GM19468 (cell line): ENCODE data around the gene SLC38A8.

Experiments used
- ATAC-seq: cut with Tn5 transposase; IDR thresholded peaks from one replicate; pipeline ENCODE4 v1.9.1; 2021; ENCODE audit warnings: mild to moderate bottlenecking, moderate library complexity, moderate number of reproducible peaks; ENCODE audit not compliant: unreplicated experiment; ENCODE audit errors: extremely low read depth

SLC38A8 gene

DNA sequence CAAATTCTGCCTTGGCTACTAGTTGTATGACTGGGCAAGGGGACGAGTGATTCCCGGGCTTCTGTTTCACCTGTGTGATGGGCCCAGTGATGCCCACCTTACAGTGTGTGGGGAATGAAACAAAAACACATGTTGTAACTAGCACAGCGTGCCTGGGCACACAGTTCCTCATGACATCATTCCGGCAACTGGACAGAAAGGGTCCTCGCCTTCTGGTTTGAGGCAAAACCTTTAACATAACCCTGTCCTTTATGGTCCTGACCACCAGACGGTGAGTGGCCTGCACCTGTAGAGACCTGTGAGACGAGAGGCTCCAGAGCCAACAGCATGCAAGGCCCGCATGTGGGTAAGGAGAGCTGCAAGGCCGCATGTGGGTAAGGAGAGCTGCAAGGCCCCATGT lies 7.7 kb upstream of the SLC38A8 start:
- ATAC-seq: no peak

DNA sequence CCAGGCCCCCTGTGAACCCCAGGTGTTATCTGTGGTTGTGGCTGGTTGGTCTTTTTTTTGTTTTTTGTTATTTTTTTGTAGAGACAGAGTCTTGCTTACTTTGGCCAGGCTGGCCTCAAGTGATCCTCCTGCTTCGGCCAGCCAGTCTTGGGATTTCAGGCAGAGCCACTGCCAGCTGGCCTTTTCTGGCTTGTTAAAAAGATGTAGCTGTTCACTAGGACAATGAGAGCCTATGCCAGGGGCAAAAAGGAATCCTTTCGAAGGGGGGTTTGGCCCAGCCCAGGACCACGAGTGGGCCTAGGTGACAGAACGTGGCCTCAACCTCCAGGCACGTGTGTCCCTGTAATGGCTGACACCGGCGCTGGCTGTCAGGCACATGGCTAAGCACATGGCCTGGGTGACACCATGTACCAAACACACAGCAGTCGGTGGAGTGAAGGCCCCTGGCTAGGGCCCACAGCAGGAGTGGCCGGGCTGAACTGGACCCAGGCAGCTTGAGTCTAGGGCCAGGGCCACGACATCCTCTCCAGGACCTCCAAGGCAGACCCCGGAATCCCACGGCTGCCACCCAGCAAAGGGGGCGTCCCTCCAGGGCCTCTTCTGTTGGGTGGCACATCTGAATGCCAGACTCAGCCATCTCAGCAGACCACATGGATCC lies 6.9 kb upstream of the SLC38A8 start:
- no peak for ATAC-seq

DNA sequence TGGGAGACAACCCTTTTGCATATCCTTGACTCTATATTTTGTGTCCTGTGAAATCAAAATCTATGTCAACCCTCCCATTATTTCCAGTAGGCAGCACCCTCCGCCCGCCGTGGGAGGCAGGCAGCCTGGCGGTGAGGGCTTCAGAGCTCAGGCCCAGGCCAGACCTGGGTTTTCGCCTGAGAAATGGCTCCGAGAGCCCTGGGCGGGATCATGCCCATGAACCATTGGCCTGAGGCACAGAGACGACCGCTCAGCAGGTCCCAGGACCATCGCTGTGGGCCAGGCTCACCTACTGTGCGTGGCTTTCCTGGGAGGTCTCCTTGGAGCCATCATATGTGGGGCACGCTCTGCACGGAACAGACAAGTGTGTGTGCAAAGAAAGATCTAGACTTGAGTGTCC lies 6.3 kb upstream of the SLC38A8 start:
- ATAC-seq: no peak

DNA sequence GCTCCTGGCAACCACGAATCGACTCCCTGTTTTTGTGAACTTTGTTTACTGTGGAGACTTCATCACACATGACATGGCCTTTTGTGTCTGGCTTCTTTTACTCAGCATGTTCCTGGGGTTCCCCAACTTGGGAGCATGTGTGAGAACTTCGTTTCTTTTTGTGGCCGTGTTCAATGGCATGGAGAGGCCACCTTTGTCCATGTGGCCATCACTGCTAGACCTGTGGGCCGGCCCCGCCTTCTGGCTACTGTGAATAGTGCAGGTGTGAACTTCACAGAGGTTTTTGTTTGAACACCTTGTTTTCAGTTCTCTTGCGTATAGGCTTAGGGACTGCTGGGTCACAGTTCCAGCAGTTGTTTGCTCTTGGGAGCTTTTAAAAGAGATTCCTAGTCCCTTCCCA lies 5.7 kb upstream of the SLC38A8 start:
- ATAC-seq: no peak

DNA sequence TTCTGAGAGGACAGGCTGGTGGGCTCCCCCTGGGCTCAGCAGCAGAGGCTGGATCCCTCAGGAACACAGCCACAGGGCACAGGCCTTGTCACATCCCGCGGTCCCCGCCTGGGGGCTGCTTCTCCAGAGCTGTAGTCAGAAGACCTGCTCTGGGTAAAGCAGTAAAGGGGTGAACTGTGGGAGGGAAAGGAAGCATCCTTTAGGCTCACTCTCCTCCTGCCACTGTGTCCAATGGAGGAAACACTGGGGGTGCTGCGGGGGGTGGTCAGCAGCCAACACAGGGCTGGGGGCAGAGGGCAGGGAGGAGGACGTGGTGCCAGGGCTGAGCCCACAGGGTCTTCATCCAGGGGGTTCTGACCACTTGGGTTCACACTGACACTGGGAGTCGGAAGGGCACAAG lies 5.0 kb upstream of the SLC38A8 start:
- no peak for ATAC-seq

DNA sequence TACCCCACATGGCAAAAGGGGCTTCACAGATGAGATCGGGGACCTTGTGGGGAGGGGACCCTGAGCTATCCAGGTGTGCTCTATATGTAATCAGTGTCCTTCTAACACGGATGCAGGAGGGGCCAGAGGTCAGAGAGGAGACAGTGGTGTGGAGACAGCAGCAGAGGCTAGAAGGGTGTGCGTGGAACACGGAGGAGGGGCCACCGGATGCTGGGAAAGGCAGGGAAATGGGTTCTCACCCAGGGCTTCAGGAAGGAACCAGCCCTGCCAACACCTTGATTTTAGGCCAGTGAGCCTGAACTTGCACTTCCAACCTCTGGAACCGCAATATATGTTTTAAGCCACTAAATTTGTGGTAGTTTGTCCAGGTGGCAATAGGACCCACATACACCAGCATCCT lies 4.6 kb upstream of the SLC38A8 start:
- ATAC-seq: no peak

DNA sequence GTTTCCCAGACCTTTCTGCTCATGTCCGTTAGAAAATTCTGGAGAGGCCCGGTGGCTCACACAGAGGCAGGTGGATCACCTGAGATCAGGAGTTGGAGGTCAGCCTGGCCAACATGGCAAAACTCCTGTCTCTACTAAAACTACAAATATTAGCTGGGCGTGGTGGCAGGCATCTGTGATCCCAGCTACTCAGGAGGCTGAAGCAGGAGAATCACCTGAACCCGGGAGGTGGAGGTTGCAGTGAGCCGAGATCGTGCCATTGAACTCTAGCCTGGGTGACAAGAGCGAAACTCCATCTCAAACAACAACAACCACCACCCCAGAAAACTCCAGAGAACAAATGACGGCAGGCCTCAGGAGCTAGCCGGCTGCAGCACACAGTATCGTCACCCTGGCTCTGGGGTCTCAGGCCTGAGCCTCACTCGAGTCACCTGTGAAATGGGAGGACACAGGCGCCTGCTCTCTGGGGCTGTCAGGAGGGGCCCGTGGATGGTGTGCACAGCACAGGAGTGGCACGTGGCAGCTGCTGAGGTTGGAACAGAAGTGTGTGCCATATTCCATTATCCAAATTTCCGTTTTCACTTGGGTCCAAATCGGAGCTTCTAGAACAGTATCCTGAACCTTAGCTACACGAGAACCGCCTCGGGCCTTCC lies 3.3 kb upstream of the SLC38A8 start:
- no peak for ATAC-seq

DNA sequence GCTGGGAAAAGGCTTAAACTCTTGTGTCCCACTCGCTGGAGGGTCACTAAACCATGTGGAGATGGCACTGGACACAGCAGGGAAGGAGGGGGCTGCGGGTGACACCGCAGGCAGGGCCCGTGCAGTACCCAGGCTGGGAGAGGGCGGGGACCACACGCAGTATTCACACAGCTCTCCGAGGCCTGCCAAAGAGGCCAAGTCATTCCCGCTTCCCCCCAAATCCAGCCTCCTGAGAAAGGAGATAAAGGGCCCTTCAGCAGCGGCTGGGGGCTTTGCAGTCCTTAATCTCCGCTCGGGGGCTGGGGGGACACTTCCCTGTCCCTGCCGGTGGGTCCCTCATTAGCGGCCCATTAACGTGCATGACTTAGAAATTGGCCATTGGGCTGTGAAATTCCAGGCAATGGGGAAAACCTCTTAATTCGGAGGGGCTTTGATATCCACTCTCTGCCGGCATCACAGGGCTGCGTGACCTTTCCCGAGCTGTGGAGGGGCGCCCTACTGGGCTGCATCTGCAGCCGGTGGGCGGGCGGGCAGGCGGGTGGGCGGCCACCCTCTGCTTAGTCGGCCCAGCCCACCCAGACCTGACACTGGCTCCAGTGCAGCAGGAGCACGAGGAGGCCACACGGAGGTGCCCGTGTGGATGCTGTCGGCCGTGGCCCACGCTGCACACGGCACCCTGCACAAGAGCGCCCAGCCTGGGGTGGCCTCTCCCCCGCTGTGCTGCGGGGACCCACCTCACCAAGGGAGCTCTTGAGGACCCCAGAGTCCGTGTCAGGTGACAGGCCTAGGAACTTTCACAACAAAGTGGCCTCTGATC lies 2.6 kb upstream of the SLC38A8 start:
- no peak for ATAC-seq

DNA sequence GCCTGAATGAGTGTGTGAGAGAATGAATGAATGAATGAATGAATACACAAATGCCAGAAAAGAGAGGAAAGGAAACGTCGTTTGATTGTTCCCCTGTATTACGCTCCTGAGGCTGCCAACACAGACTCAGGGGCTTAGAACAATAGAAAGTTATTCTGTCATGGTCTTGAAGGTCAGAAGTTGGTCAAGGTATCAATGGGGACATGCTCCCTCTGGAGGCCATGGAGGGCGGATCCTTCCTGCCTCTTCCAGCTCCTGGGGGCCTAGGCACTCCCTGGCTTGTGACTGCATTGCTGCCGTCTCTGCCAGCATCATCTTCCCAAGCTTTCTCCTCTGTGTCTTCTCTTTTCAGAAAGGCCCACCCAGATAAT lies 1.5 kb upstream of the SLC38A8 start:
- no peak for ATAC-seq

DNA sequence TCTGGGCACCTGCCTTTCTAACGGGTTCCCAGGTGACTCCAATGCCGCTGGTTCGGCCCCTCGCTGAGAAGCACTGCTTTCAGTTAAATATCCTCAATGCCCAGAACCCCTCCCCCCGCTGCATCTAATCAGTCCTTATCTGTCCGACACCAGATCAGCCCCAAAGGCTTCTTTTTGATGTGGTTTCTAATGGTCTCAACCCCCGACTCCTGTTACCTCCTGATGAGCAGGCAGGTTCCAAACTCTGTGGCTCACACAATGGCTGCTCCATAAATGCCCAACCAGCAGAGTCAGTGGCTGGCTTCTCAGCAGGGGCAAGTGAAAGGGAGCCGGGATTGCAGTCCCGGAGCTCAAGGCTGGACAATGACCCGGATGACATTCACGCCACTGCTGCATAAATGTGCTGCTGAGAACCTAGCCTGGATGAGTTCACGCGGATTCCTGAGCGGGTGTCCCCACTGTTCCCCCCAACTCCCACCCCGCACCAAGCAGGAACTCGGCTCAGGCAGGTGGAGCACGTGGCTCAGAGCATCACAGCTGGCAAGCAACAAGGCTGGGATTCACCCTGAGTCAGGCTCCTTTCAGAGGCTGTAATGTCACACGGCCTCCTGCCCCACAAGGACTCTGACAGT lies 1.0 kb upstream of the SLC38A8 start:
- ATAC-seq: no peak

DNA sequence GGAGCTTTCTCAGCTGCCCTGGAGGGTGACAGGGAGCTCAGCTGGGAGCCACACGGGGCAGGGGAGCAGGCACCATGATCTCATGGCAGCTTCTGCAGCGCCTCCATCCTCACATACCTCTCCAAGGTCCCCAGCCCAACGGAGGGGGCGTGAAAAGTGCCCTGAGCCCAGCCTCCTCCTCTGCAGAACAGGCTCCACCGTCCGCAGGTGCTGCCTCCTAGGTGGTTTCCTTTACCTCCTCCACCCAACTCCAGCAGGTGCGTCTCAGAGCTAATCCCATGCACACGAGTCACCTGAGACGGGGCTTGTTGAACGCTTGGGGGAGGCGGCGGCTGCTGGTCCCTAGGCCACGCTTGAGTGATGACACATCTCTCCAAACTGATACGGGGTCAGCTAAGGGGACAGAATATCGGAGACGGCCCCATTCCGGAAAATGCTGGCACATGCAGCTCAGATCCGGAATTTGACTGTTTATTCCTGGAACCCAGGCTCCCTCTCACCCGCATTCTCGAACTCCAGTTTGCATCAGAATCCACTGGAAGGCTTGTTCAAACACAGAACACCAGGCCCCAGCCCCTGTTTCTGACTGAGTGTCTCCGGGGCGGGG lies 387 bp upstream of the SLC38A8 start:
- no peak for ATAC-seq

DNA sequence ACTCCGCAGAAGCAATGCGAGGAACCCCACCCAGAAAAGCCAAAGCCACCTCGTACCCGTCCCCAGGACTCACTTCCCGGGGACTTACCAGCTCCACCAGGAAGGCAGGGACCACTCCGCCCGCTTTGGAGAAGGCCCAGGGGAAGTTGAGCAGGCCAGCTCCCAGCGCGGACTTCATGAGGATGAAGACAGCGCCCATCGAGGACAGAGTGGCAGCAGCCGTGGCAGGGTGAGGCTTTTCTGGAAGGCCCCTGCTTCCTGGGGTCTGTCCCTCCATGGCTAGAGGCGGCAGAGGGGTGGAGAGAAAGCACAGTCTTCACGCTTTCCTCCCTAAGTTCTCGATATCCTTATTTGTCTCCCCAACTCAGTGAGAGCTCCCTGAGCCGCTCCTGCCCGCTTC lies 714 bp downstream of the SLC38A8 start:
- ATAC-seq: no peak

DNA sequence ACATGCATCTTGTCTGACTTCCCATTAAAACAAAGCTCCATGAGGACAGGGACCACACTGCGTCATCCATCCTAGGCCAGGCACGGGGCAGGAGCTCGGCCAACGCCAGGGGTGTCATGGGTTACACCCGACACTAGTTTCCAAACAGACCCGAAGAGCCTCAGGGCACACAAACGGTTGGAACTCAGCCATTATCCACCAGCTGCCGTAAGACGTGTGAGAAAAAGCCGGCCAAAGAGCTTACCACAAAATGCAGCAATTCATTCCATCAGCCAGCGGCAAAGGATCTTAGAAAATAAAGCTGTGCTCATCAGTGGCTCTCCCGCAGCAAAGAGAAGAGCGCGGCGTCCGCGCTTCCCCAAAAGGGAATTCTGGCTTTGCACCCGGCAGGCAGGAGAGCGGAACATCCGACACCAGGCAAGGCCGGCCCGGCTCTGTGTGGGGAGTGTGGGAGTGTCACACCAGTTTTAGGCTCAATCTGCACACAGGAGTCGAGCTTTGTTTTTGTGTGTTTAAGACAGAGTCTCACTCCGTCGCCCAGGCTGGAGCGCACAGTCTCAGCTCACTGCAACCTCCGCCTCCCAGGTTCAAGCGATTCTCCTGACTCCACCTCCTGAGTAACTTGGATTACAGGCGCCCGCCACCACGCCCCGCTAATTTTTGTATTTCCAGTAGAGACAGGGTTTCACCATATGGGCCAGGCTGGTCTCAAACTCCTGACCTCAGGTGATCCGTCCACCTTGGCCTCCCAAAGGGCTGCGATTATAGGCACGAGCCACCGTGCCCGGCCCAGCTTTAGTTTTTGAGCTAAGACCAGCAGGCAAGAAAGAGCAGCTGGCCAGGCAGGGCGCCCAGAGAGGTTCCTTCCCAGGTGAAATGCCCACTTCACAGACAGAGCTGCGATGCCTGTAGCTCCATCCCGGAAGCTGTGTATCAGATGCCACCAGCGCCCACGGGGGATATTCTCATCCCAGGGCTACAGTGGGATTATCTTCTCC lies 1.5 kb downstream of the SLC38A8 start:
- no peak for ATAC-seq

DNA sequence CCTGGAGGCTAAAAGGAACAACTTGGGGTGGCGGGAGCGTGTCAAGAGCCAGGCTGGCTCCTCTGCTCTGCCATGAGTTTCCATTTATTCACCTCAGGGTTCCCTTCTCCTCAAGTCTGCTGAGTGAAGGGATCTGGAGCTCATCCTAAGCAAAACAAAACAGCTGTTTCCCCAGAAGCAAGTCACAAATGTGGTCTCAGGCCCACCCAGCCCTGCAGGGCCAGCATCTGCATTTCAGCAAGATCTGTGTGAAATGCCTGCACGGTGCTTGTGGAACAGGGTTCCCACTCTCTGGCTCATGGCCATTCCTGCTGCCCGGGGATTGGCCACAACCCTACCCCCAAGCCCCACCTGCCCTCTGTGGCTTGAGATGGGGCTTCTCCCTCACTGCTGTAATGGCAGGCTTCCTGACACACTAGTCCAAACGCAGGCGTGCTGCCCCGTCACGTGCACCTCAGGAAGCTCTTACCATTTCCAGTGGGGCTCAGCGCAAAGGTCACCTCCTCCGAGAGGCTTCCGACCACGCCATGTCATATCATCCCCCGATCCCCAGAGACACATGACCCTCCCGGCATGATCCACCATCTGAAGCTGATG lies 2.3 kb downstream of the SLC38A8 start:
- ATAC-seq: no peak

DNA sequence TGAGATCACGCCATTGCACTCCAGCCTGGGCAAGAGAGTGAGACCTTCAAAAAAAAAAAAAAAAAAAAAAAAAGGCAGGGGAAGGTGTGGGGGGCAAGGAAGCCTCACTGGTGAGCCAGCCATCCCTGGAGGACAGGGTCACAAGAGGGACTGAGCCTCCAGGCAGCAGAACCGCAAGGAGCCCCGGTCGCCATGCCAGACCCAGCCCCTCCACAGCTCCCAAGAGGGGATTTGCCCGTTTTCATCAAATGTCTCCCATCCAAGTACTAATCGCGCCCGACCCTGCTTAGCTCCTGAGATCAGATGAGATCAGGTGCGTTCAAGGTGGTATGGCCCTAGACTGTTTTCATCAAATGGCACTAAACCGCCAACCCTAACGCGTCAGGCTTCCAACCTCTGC lies 2.9 kb downstream of the SLC38A8 start:
- ATAC-seq: no peak

DNA sequence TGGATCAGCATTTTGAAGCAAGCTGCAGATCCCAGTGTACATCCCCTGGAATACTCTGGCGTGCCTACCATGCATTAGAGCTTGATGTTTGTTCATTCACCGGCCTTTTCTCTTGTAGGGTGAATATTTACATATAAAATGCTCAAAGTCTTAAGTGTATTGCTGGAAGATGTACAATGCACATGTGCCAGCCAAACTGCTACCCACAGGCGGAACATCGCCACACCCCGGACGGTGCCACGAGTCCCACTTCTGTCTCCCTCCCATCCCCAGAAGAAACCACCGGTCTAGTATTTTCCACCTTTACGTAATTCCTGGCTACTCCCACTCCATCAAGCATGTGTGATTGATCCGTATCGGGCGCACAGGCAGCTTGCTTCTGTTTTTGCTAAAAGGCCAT lies 4.1 kb downstream of the SLC38A8 start:
- no peak for ATAC-seq

DNA sequence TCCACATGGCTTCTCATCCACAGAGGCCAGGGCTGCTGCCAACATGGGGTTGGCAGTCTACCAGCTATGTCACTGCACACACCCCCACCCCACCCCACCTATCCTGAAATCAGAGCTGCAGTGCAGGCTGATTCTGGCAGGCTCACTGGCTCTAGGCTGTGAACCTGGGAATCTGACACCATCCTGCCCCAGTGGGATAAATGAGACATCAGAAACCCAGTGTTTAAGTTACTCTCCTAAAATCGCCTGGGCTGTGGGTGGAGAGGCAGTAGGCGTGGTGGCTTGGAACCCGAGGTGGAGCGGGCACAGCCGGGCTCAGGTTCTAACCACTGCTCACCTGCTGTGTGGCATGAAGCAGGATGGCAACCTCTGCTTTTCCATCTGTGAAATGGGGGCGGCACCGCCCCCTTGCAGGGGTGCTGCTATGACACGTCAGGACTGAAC lies 5.6 kb downstream of the SLC38A8 start:
- no peak for ATAC-seq

DNA sequence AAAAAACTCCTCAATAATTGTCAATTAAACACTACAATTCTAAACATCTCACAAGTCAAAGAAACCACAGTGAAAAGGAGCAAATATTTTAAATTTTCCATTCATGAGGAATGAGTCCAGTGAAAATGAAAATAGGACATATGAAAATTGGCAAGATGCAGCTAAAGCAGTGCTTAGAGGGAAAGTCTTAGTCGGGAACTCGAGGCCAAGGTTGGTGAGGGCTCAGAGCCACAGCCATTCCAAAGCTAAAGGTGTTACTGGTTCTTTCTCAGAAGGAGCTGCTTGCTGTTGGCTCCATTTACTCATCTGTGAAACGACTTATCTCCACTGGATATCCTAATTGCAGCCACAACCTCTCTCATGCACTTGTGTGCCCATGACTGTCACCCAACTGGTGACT lies 6.5 kb downstream of the SLC38A8 start:
- ATAC-seq: no peak

DNA sequence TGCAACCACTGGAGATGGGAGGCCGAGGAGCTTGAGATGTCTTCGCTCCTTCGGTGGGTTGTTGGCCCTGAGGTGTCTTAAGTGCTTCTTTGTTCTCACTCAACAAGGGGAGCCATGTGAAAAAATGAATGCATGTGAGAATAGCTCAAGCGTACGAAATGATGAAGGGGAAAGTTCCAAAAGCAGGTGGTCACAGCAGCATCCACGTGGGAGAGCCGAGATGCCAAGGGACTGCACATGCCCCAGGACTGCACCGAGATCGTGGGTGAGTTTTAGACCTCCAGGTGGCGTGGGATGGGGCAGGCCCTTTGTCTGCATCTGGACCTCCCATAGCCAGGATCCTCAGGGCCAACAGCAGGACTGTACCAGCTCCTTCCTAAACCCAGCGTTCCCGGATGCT lies 8.1 kb downstream of the SLC38A8 start:
- ATAC-seq: no peak
